Adipocyte (in vitro differentiated cells): Measurements from ENCODE around the gene WLS.
"Not testable (repeated sequence)": the region's sequence is repeated elsewhere in the genome, so short reads cannot be mapped to it uniquely, and the experiment has no call there.

Source experiments
- DNase-seq: peaks from one replicate; pipeline ENCODE4 v3.0.0-alpha.2; 2015; ENCODE audit warnings: low read depth
- H3K27me3 ChIP-seq: replicated peaks from 2 replicates; pipeline ENCODE4 v1.7.0; 2013; ENCODE audit warnings: mild to moderate bottlenecking, low read length, moderate library complexity; ENCODE audit not compliant: control insufficient read depth, insufficient read depth
- H3K36me3 ChIP-seq: 2 replicates; pipeline ENCODE4 v1.7.0; 2013; ENCODE audit warnings: low read length, mild to moderate bottlenecking, moderate library complexity; ENCODE audit not compliant: control insufficient read depth, insufficient read depth, severe bottlenecking
- H3K4me1 ChIP-seq: 2 replicates; pipeline ENCODE4 v1.7.0; 2013; ENCODE audit warnings: mild to moderate bottlenecking, low read length, moderate library complexity; ENCODE audit not compliant: control insufficient read depth, insufficient read depth
- H3K4me3 ChIP-seq: 2 replicates; pipeline ENCODE4 v1.7.0; 2013; ENCODE audit warnings: mild to moderate bottlenecking, low read length, moderate library complexity
- H3K9ac ChIP-seq: 2 replicates; pipeline ENCODE4 v1.7.0; 2013; ENCODE audit warnings: mild to moderate bottlenecking, low read length, moderate library complexity
- H3K9me3 ChIP-seq: 2 replicates; pipeline ENCODE4 v1.7.0; 2013; ENCODE audit warnings: mild to moderate bottlenecking, low read length, moderate library complexity; ENCODE audit not compliant: control insufficient read depth

The WLS gene

DNA sequence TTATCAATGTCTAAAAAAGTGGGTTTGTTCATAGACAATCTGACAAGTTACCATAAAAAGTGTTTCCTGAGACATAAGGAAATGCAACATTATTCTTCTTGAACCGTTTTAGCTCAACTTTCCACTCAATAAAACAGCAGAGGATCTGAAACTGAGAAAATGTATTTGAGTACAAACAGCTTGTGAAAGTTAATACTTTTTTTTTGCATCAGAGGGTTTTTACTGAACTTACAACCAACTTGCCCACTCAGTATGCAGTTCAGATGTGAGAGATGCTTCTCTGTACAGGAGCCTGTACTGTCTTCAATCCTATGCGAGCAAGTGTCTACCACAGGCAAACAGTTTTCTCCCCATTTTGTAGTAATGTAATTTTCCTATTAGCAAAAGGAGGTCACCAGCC is 71.4 kb downstream of the WLS start:
- not testable (repeated sequence) for H3K9me3 ChIP-seq, DNase-seq, H3K4me1 ChIP-seq, H3K9ac ChIP-seq, H3K27me3 ChIP-seq, H3K4me3 ChIP-seq
- H3K36me3 ChIP-seq = peaks cover 37% of the 10 kb centered on the region

DNA sequence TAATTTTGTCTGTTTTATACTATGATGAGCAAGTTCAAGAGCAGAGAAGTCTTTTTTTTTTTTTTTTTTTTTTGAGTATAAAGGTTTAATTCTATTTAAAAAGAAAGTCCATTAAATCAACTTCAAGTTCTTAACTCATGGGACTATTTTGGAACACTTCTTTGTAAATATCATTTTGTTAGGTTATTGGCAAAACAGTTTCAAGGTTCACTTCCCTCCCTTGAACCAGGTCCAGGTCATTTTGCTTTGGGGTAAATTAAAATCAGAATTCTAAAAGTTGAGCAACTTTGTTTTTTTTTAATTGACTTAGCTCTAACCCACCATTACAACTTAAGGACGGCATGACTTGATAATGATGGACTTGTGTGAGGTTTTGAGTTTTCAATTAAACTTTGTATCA is 72.3 kb downstream of the WLS start:
- H3K4me3 ChIP-seq = no peak overlapping the region
- H3K9ac ChIP-seq = no peak overlapping the region
- no peaks in the 10 kb centered on the region for H3K27me3 ChIP-seq
- peaks cover 46% of the 10 kb centered on the region for H3K36me3 ChIP-seq
- no peak for DNase-seq
- no peaks in the 10 kb centered on the region for H3K4me1 ChIP-seq
- no peaks in the 10 kb centered on the region for H3K9me3 ChIP-seq

DNA sequence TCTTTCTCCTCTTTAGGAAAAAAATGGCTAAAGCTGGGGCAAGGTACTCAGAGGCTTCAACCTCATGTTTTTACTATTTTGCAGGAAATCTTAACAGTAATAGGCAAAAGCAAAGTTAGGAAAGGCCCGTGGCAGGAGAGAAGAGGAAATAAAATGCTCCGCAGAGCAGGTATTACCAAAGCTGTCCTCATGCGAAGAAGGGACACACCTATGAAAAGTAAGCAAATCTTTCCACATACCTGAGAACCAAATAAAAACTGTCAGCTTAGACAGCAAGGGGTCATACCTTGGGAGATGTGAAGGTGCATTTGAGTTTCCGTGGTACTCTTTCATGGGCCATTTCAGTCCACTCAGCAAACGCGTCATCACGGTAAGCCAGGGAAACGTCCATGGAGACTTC is 73.5 kb downstream of the WLS start:
- Histone ChIP-seq H3K27me3 (no peaks in the 10 kb centered on the region), H3K4me3 (no peak overlapping the region), H3K36me3 (peaks cover 50% of the 10 kb centered on the region), H3K9ac (no peak overlapping the region), H3K4me1 (no peaks in the 10 kb centered on the region), H3K9me3 (no peaks in the 10 kb centered on the region)
- no peak for DNase-seq

DNA sequence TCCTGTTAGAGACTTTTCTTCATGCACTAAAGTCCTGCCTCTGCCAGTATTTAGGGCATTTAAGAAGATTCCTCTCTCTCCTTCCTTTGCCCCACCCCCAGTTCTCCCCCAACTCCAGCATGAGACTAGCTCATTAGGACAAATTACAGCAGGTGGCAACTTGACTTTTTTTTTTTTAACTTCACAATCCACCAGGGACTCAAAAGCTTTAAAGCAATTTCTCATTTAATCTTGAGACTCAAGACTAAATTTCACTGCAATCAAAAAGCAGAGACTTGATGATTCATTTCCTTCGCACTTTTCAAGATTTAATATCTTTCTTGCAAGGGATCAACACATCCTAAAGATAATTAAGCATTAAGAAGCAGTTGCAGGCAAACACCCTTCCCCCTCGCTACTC is 74.9 kb downstream of the WLS start:
- Histone ChIP-seq H3K4me1 (no peaks in the 10 kb centered on the region), H3K9me3 (no peaks in the 10 kb centered on the region), H3K4me3 (no peak overlapping the region), H3K27me3 (no peaks in the 10 kb centered on the region), H3K36me3 (peaks cover 58% of the 10 kb centered on the region), H3K9ac (no peak overlapping the region)
- no peak for DNase-seq

DNA sequence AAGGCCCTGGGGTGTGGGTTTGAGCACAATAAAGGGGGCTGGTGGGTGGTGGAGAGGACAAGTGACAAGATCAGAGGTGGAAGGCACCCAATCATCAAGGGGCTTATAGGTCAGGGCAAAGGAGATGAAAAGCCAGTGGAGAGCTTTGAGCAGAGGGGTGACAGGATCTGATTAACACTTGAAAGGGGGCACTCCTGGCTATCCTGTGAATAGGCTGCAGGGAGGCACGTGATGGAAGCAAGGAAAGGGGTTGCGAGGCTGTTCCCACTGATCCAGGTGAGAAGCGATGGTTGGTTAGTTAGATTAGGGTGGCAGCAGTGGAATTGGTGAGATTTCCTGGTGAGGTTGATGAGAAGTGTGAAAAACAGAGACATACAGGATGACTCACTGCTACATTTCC is 80.6 kb downstream of the WLS start:
- H3K4me1 ChIP-seq = no peaks in the 10 kb centered on the region
- no peaks in the 10 kb centered on the region for H3K27me3 ChIP-seq
- no peak overlapping the region for H3K9ac ChIP-seq
- peaks cover 82% of the 10 kb centered on the region for H3K36me3 ChIP-seq
- no peak for DNase-seq
- no peak overlapping the region for H3K4me3 ChIP-seq
- no peaks in the 10 kb centered on the region for H3K9me3 ChIP-seq

DNA sequence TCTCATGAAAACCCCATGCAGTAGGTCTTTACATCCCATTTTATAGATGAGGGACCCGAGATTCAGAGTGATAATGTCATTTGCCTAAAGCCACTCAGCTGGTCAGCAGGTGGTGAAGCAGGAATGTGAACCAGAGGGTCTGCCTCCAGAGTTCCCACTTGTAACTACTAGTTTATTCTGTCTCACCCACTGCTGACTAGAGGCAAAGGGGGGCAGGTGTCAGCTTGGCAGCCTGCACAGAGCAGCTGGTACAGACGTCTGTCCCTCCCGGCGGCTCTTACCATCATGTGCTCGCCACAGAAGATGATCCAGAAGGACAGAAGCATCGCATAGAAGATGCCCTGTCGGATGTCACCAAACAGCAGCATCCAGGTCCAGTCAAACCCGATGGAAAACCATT is 82.4 kb downstream of the WLS start:
- Histone ChIP-seq H3K4me1 (no peaks in the 10 kb centered on the region), H3K4me3 (no peak overlapping the region), H3K27me3 (no peaks in the 10 kb centered on the region), H3K9ac (no peak overlapping the region), H3K36me3 (peaks cover 82% of the 10 kb centered on the region), H3K9me3 (no peaks in the 10 kb centered on the region)
- no peak for DNase-seq

DNA sequence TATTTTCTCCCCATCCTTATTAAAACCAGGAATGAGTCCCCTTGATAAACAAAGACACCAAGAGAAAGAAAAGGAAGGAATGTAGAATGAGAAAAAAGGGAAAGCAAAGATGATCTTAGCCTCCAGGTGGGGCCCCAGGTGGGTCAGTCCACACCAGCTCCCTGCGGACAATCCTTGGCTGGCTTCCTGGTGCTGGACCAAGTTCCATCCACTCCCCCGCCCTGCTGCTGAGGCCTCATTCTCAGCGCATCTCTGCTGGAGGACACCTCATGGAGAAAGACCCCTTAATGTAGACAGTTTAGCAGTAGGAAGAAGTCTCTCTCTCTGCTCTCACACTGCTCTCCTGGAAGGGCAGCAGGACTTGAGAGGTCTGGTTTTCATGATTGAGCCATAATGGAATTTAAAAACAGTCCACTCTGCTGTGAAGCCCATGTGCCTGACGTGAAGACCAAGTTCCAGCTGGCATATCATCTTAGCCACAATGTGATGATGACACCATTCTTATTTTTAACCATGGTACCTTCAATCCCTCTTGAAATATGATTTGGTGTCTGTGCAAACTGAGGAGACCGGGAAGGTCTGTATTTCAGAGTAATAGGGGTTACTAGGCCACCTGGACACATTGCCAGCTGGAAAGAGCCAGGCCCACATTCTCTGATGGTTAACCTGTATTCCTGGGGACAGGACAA is 83.1 kb downstream of the WLS start:
- no peak for DNase-seq
- no peaks in the 10 kb centered on the region for H3K27me3 ChIP-seq
- no peak overlapping the region for H3K9ac ChIP-seq
- peaks cover 85% of the 10 kb centered on the region for H3K36me3 ChIP-seq
- no peaks in the 10 kb centered on the region for H3K9me3 ChIP-seq
- no peaks in the 10 kb centered on the region for H3K4me1 ChIP-seq
- no peak overlapping the region for H3K4me3 ChIP-seq

DNA sequence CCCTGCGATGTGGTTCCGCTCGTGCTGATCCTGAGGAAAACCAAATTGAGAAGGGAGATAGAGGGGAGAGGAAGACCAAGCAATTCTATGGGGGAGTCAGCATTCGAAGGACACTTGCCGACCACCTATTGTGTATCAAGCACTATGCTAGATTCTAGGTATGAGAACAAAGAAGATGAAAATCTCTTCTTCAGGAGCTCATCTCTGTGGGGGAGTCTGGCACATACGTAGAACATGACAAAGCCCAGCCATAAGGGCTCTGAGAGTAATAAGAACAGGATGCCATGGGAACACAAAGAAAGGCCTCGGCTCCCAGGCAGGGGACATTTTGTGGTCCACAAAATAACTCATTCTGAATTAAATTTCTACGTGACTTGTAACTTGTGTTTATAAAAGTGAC is 83.7 kb downstream of the WLS start:
- DNase-seq = no peak
- Histone ChIP-seq H3K4me1 (no peaks in the 10 kb centered on the region), H3K27me3 (no peaks in the 10 kb centered on the region), H3K4me3 (no peak overlapping the region), H3K36me3 (peaks cover 90% of the 10 kb centered on the region), H3K9ac (no peak overlapping the region), H3K9me3 (no peaks in the 10 kb centered on the region)

DNA sequence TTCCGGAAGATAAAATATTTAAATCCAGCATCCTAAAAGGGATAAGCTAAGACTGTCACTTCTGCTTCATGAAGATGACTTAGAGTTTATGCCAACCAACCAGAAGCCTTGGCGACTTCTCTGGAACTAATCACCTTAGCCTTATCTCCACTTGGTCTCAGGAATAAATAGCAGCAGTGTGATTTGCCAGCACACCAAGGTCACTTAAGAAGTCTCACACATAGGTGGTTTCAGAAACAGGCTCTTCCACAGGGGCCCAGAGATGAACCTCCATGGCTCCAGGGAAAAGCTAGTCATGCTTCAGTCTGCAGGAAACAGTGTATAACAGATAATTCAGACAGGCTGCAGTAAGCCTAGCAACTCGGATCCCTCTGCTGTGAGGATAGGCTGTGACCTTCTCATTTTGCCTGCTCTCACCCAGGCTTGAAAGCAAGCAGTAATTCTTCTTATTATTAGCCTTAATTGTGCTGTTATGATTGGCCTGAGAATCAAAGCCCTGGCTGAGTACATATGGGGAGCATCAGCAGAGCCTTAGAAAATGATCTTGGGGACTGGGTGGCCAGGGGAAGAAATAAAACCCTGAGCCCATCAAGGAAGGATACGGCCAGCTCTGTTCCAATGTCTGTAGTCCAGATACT is 84.7 kb downstream of the WLS start:
- Histone ChIP-seq H3K9ac (no peak overlapping the region), H3K36me3 (peaks cover 90% of the 10 kb centered on the region), H3K9me3 (no peaks in the 10 kb centered on the region), H3K27me3 (no peaks in the 10 kb centered on the region), H3K4me1 (no peaks in the 10 kb centered on the region), H3K4me3 (no peak overlapping the region)
- no peak for DNase-seq

DNA sequence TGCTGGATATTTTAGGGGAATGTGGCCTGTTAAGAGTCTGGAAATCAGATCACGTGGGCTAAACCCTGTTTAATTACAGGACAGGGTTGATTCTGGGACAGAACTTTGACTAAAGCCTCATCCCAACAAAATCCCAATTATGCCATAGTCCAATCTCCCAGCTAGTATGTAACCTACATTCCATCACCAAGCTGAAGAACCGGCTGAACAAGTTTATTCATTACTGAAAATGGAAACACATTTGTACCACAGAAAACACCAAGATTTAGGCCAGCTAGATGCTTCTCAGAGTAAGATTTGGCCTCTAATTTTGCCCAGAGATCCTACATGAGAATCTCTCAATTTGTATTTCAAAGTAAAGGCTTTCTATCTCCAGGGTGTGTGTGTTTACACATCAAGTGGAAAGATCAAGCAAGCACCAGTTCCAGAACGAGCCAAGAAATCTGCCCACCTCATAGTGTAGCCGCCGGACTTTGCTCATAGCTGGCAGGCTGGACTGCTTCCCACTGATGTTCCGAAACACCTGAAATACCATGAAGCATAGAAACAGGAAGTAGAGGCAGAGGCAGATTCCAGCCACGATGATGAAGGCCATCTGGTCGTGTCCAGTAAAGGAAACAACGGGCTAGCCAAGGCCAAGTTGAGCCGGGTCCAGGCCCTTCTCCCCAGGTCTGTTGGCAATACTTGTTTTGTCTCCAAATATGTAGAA is 86.8 kb downstream of the WLS start:
- Histone ChIP-seq H3K27me3 (no peaks in the 10 kb centered on the region), H3K4me1 (peaks cover 6% of the 10 kb centered on the region), H3K9me3 (no peaks in the 10 kb centered on the region), H3K9ac (no peak overlapping the region), H3K4me3 (no peak overlapping the region), H3K36me3 (peaks cover 83% of the 10 kb centered on the region)
- no peak for DNase-seq

DNA sequence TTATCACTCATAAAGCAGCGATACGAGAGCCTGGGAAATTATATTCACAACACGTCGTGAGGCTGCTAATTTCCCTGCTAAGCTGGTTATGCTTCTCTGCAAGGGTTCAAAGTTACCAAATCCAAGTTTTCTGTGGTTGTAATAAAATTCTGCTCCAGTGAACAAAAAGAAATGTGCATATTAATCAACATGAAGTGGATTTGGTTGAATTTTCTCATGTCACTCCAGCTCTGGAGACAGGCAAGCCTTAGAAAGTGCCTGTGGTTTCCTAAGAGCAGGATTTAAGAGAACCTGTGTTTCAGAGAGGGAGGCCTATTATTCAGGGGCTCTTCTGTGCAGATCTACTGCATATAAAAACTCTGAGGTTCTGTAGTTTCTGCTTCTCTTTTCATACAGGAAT is 87.5 kb downstream of the WLS start:
- no peak for DNase-seq
- Histone ChIP-seq H3K27me3 (no peaks in the 10 kb centered on the region), H3K9ac (no peak overlapping the region), H3K36me3 (peaks cover 83% of the 10 kb centered on the region), H3K4me3 (no peak overlapping the region), H3K4me1 (peaks cover 6% of the 10 kb centered on the region), H3K9me3 (no peaks in the 10 kb centered on the region)
